ENCODE measurements around the gene TMEM269. TPM values are rescaled to one million over a fixed set of nuclear protein-coding genes. Genes with fewer than 3 reads are reported as not detected.
"Not testable (repeated sequence)": the region's sequence is repeated elsewhere in the genome, so short reads cannot be mapped to it uniquely, and the experiment has no call there.

Gene TMEM269
- polyA plus RNA-seq, 1 donor (not counting 4 experiments of a cell fraction or from before 2014, with no cell fraction given): 0.12 TPM

GRCh38 chr1:42806593-42806992 is 21.8 kb downstream of the TMEM269 start:
- dilution Hi-C loops (cut with MboI; ENCODE audit: extremely low pct_ligation_motif_present, low sequenced_read_pairs): no loop called here

GRCh38 chr1:42807056-42807668 is 22.4 kb downstream of the TMEM269 start:
- no peaks in the 10 kb centered on the region for H4K20me1 ChIP-seq (ENCODE audit: control insufficient read depth, extremely low read depth, insufficient read depth, low read length)
- no peak overlapping the region for H2AFZ ChIP-seq (ENCODE audit: control insufficient read depth, low read length)
- FAIRE-seq (no peak), DNase-seq (ENCODE audit: low read depth, low spot score) (no peak)
- no peaks in the 10 kb centered on the region for H3K9me1 ChIP-seq (ENCODE audit: control insufficient read depth, extremely low read depth, insufficient read depth, low read length)
- dilution Hi-C loops (cut with MboI; ENCODE audit: extremely low pct_ligation_motif_present, low sequenced_read_pairs): no loop called here
- no peaks in the 10 kb centered on the region for H3K36me3 ChIP-seq (ENCODE audit: control insufficient read depth in 2 of 2, extremely low read depth in 1 of 2, insufficient read depth in 2 of 2, low read length in 2 of 2)
- H3K79me2 ChIP-seq (ENCODE audit: control insufficient read depth, insufficient read depth, low read length): no peaks in the 10 kb centered on the region
- H3K27ac ChIP-seq (ENCODE audit: control insufficient read depth, insufficient read depth, low read length): no peak overlapping the region
- H3K4me2 ChIP-seq (ENCODE audit: control insufficient read depth, extremely low read depth, insufficient read depth, low read depth, low read length): no peak overlapping the region
- no peak overlapping the region for H3K9ac ChIP-seq (ENCODE audit: control insufficient read depth, extremely low read depth, insufficient read depth, low read length)
- TF ChIP-seq EZH2 (IDR thresholded peaks at IDR 0.05; ENCODE audit: low read length) (no peak), CTCF (optimal IDR thresholded peaks at IDR 0.05 in 1 of 3, IDR thresholded peaks at IDR 0.05 in 1 of 3, conservative IDR thresholded peaks at IDR 0.05 in 1 of 3; ENCODE audit: extremely low read depth in 1 of 3, insufficient read depth in 2 of 3, low read length in 3 of 3) (no peak)
- H3K4me3 ChIP-seq (ENCODE audit: control insufficient read depth in 2 of 3, extremely low read depth in 1 of 3, insufficient read depth in 2 of 3, low read depth in 1 of 3, low read length in 3 of 3): no peak overlapping the region
- no peaks in the 10 kb centered on the region for H3K9me3 ChIP-seq (ENCODE audit: control insufficient read depth, low read depth, low read length)
- H3K4me1 ChIP-seq (ENCODE audit: control insufficient read depth, extremely low read depth, insufficient read depth, low read length): no peaks in the 10 kb centered on the region
- H3K27me3 ChIP-seq (ENCODE audit: control insufficient read depth, extremely low read depth, insufficient read depth, low read length): no peaks in the 10 kb centered on the region

More at GRCh38 chr1:42806593-42806992, 21.8 kb downstream of the TMEM269 start:
- TF ChIP-seq CTCF (optimal IDR thresholded peaks at IDR 0.05 in 1 of 3, IDR thresholded peaks at IDR 0.05 in 1 of 3, conservative IDR thresholded peaks at IDR 0.05 in 1 of 3; ENCODE audit: extremely low read depth in 1 of 3, insufficient read depth in 2 of 3, low read length in 3 of 3) (no peak), EZH2 (IDR thresholded peaks at IDR 0.05; ENCODE audit: low read length) (no peak)
- H3K27ac ChIP-seq (ENCODE audit: control insufficient read depth, insufficient read depth, low read length): no peak overlapping the region
- no peaks in the 10 kb centered on the region for H3K4me1 ChIP-seq (ENCODE audit: control insufficient read depth, extremely low read depth, insufficient read depth, low read length)
- H3K9ac ChIP-seq (ENCODE audit: control insufficient read depth, extremely low read depth, insufficient read depth, low read length): no peak overlapping the region
- H3K27me3 ChIP-seq (ENCODE audit: control insufficient read depth, extremely low read depth, insufficient read depth, low read length): no peaks in the 10 kb centered on the region
- FAIRE-seq (no peak), DNase-seq (ENCODE audit: low read depth, low spot score) (no peak)
- H3K4me3 ChIP-seq (ENCODE audit: control insufficient read depth in 2 of 3, extremely low read depth in 1 of 3, insufficient read depth in 2 of 3, low read depth in 1 of 3, low read length in 3 of 3): no peak overlapping the region
- H4K20me1 ChIP-seq (ENCODE audit: control insufficient read depth, extremely low read depth, insufficient read depth, low read length): no peaks in the 10 kb centered on the region
- H2AFZ ChIP-seq (ENCODE audit: control insufficient read depth, low read length): no peak overlapping the region
- no peaks in the 10 kb centered on the region for H3K36me3 ChIP-seq (ENCODE audit: control insufficient read depth in 2 of 2, extremely low read depth in 1 of 2, insufficient read depth in 2 of 2, low read length in 2 of 2)
- H3K79me2 ChIP-seq (ENCODE audit: control insufficient read depth, insufficient read depth, low read length): no peaks in the 10 kb centered on the region
- H3K9me1 ChIP-seq (ENCODE audit: control insufficient read depth, extremely low read depth, insufficient read depth, low read length): no peaks in the 10 kb centered on the region
- no peak overlapping the region for H3K4me2 ChIP-seq (ENCODE audit: control insufficient read depth, extremely low read depth, insufficient read depth, low read depth, low read length)
- H3K9me3 ChIP-seq (ENCODE audit: control insufficient read depth, low read depth, low read length): no peaks in the 10 kb centered on the region

- H3K27me3 ChIP-seq (ENCODE audit: control insufficient read depth, extremely low read depth, insufficient read depth, low read length); H3K9ac ChIP-seq (ENCODE audit: control insufficient read depth, extremely low read depth, insufficient read depth, low read length); H4K20me1 ChIP-seq (ENCODE audit: control insufficient read depth, extremely low read depth, insufficient read depth, low read length); H3K9me1 ChIP-seq (ENCODE audit: control insufficient read depth, extremely low read depth, insufficient read depth, low read length); H3K9me3 ChIP-seq (ENCODE audit: control insufficient read depth, low read depth, low read length); H3K27ac ChIP-seq (ENCODE audit: control insufficient read depth, insufficient read depth, low read length); H3K79me2 ChIP-seq (ENCODE audit: control insufficient read depth, insufficient read depth, low read length); FAIRE-seq; dilution Hi-C loops (cut with MboI; ENCODE audit: extremely low pct_ligation_motif_present, low sequenced_read_pairs); H2AFZ ChIP-seq (ENCODE audit: control insufficient read depth, low read length); H3K4me3 ChIP-seq (ENCODE audit: control insufficient read depth in 2 of 3, extremely low read depth in 1 of 3, insufficient read depth in 2 of 3, low read depth in 1 of 3, low read length in 3 of 3); H3K36me3 ChIP-seq (ENCODE audit: control insufficient read depth in 2 of 2, extremely low read depth in 1 of 2, insufficient read depth in 2 of 2, low read length in 2 of 2); H3K4me2 ChIP-seq (ENCODE audit: control insufficient read depth, extremely low read depth, insufficient read depth, low read depth, low read length); DNase-seq (ENCODE audit: low read depth, low spot score): not testable (repeated sequence)
- H3K4me1 ChIP-seq (ENCODE audit: control insufficient read depth, extremely low read depth, insufficient read depth, low read length): peaks cover 13% of the 10 kb centered on the region
These were observed 30.0 kb downstream of the TMEM269 start for GRCh38 chr1:42814815-42815214.
